Tibial nerve (tissue), 3 donors: Measurements from ENCODE around the gene HYDIN.

Experiments
- POLR2A ChIP-seq, 2 donors: fragments of 450-650 bp; IDR thresholded peaks; one replicate each; pipeline ENCODE4 v1.6.1; 2017; ENCODE audit warnings: antibody characterized with exemption in 2 of 2, mild to moderate bottlenecking in 2 of 2, moderate library complexity in 2 of 2
- TF ChIP-seq, protein P1 (sequence below), 5 experiments: fragments of 200-600 bp in 3 of 5; fragments of 450-650 bp in 2 of 5; sonication (generic) in 3 of 5; IDR thresholded peaks; one replicate each; pipeline ENCODE4 v1.5.1; 2016 to 2019; ENCODE audit warnings: antibody characterized with exemption in 5 of 5, mild to moderate bottlenecking in 3 of 5, moderate library complexity in 2 of 5

DNA sequence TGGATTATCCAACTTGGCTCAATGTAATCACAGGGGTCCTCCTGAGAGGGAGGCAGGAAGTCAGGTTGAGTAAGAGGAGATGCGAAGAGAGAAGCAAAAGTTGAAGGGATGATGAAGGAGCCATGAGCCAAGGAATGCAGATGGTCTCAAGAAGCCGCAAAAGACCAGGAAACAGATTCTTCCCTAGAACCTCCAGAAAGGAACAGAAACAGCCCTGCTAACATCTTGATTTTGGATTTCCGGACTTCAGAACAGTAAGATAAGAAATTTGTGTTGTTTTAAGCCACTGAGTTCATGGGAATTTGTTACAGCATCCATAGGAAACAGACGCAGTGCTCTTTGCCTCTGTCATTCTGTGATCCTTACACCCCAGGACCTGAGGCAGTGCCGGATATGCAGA is 31.9 kb upstream of the HYDIN start:
- TF ChIP-seq, protein P1, sequence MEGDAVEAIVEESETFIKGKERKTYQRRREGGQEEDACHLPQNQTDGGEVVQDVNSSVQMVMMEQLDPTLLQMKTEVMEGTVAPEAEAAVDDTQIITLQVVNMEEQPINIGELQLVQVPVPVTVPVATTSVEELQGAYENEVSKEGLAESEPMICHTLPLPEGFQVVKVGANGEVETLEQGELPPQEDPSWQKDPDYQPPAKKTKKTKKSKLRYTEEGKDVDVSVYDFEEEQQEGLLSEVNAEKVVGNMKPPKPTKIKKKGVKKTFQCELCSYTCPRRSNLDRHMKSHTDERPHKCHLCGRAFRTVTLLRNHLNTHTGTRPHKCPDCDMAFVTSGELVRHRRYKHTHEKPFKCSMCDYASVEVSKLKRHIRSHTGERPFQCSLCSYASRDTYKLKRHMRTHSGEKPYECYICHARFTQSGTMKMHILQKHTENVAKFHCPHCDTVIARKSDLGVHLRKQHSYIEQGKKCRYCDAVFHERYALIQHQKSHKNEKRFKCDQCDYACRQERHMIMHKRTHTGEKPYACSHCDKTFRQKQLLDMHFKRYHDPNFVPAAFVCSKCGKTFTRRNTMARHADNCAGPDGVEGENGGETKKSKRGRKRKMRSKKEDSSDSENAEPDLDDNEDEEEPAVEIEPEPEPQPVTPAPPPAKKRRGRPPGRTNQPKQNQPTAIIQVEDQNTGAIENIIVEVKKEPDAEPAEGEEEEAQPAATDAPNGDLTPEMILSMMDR (IDR thresholded peaks at IDR 0.05) = no peak
- TF ChIP-seq POLR2A (IDR thresholded peaks at IDR 0.05) = no peak
